Measurements from ENCODE around the gene PIN4. TPM values are rescaled to one million over a fixed set of nuclear protein-coding genes. Genes with fewer than 3 reads are reported as not detected.

PIN4 gene
- total RNA-seq, 1 experiment from 2014 or later, result 9.5 TPM

DNA sequence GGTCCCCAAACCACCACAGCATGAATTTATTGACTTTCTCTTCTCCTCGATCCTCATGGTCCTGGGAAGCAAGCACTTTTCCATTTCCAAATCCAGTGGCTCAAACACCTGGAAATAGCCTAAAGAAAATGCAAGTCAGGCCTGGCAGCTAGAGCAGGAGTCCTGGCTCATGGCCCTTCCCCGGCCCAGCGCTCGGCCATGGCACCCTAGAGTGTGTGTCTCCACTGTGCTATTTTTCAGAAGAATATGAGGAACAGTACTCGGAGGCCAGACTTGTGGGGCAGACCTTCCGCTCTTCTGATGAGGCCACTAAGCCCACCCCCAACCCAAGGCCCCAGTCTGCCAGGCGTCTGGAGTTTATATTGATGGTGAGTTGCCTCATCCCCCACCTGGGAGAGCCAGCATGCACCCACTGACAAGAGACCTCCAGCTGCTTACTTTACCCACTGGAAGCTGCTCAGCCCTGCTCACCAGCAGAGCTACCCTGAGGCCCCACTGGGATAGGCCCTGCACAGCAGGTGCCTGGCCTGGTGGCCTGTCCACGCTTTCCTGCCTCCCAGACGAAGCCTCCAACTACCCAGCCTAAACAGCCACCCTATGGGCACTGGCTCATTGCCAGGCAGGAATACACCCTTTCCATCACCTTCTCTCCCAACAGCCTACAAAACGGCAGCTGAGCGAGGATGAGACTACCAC is 47.6 kb upstream of the PIN4 start:
- no peak overlapping the region for H3K4me2 ChIP-seq (ENCODE audit: low read length)
- no peak for TF ChIP-seq YY1 (IDR thresholded peaks at IDR 0.05; ENCODE audit: extremely low read depth, insufficient replicate concordance, low read depth, low read length)
- TF ChIP-seq EZH2 (IDR thresholded peaks at IDR 0.05), result no peak
- TF ChIP-seq FOSL1 (IDR thresholded peaks at IDR 0.05; ENCODE audit: low read depth), result no peak
- TF ChIP-seq ATF3 (IDR thresholded peaks at IDR 0.05), result no peak
- TF ChIP-seq, protein P1, sequence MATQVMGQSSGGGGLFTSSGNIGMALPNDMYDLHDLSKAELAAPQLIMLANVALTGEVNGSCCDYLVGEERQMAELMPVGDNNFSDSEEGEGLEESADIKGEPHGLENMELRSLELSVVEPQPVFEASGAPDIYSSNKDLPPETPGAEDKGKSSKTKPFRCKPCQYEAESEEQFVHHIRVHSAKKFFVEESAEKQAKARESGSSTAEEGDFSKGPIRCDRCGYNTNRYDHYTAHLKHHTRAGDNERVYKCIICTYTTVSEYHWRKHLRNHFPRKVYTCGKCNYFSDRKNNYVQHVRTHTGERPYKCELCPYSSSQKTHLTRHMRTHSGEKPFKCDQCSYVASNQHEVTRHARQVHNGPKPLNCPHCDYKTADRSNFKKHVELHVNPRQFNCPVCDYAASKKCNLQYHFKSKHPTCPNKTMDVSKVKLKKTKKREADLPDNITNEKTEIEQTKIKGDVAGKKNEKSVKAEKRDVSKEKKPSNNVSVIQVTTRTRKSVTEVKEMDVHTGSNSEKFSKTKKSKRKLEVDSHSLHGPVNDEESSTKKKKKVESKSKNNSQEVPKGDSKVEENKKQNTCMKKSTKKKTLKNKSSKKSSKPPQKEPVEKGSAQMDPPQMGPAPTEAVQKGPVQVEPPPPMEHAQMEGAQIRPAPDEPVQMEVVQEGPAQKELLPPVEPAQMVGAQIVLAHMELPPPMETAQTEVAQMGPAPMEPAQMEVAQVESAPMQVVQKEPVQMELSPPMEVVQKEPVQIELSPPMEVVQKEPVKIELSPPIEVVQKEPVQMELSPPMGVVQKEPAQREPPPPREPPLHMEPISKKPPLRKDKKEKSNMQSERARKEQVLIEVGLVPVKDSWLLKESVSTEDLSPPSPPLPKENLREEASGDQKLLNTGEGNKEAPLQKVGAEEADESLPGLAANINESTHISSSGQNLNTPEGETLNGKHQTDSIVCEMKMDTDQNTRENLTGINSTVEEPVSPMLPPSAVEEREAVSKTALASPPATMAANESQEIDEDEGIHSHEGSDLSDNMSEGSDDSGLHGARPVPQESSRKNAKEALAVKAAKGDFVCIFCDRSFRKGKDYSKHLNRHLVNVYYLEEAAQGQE (IDR thresholded peaks at IDR 0.05; ENCODE audit: low read depth), result no peak
- H3K4me1 ChIP-seq (ENCODE audit: control insufficient read depth in 1 of 2, insufficient read depth in 2 of 2, low read length in 2 of 2), result peaks cover 4 to 11% of the 10 kb centered on the region in 2 experiments; a peak in 3 of 4 replicates
- no peak overlapping the region for H3K9ac ChIP-seq (ENCODE audit: low read length)
- H4K20me1 ChIP-seq (ENCODE audit: insufficient read depth), result no peaks in the 10 kb centered on the region
- no peak overlapping the region for H2AFZ ChIP-seq (ENCODE audit: low read depth, low read length, poor library complexity, severe bottlenecking)
- H3K36me3 ChIP-seq (ENCODE audit: control insufficient read depth in 1 of 2, insufficient read depth in 2 of 2, low read length in 2 of 2), result no peaks in the 10 kb centered on the region
- DNase-seq (ENCODE audit: low read depth, low spot score) (no peak), ATAC-seq (no peak)
- intact Hi-C loops (cut with micrococcal nuclease), result no loop called here
- ChIA-PET CTCF (no interaction called here), RAD21 (ENCODE audit: low non-redundant PET in 1 of 2, low total read pairs in 2 of 2, uncharacterized antibody in 2 of 2, unreplicated experiment in 2 of 2) (no interaction called here), POLR2A (no interaction called here)
- BruUV-seq (replicated peaks), result no TSS peak
- no peaks in the 10 kb centered on the region for H3K27me3 ChIP-seq (ENCODE audit: insufficient read depth, low read length)
- H3K4me3 ChIP-seq (replicated peaks in 1 of 2; ENCODE audit: low read depth in 1 of 2, low read length in 2 of 2), result no peak overlapping the region
- no peaks in the 10 kb centered on the region for H3K79me2 ChIP-seq (ENCODE audit: insufficient read depth, low read length)
- H3K9me3 ChIP-seq (ENCODE audit: control insufficient read depth in 1 of 2, insufficient read depth in 1 of 2, low read depth in 1 of 2, low read length in 2 of 2), result no peaks in the 10 kb centered on the region
- H3K27ac ChIP-seq (ENCODE audit: low read depth, low read length), result no peak overlapping the region
- no peaks in the 10 kb centered on the region for H3K9me2 ChIP-seq (ENCODE audit: insufficient read depth)
